HepG2 (cell line): ENCODE measurements around the gene G6PC3. TPM values are rescaled to one million over a fixed set of nuclear protein-coding genes. Genes with fewer than 3 reads are reported as not detected.

Experiments used
- AGO1 ChIP-seq: fragments of 200-400 bp; formaldehyde crosslinking; IDR thresholded peaks from 2 replicates; pipeline ENCODE4 v1.6.1; 2017; ENCODE audit warnings: mild to moderate bottlenecking, low read depth, low read length, moderate library complexity; ENCODE audit not compliant: poor library complexity, severe bottlenecking
- ARHGAP35 ChIP-seq: sonication (generic); formaldehyde crosslinking; IDR thresholded peaks from 2 replicates; pipeline ENCODE4 v1.9.0; 2022; ENCODE audit warnings: mild to moderate bottlenecking, inconsistent platforms, moderate library complexity, missing genetic modification reagents, borderline replicate concordance
- FLYWCH1 ChIP-seq: sonication (generic); formaldehyde crosslinking; IDR thresholded peaks from 2 replicates; pipeline ENCODE4 v1.8.1; 2023; ENCODE audit warnings: mild to moderate bottlenecking, missing genetic modification reagents
- FOXA1 ChIP-seq, 2 experiments: fragments of 450-650 bp in 1 of 2; sonication (generic) in 1 of 2; formaldehyde crosslinking in 1 of 2; IDR thresholded peaks; 2 replicates each; pipeline versions ENCODE4 v1.4.0 to v1.6.1; 2016 to 2020; ENCODE audit warnings: missing genetic modification reagents in 1 of 2
- FOXJ3 ChIP-seq: sonication (generic); formaldehyde crosslinking; IDR thresholded peaks from 2 replicates; pipeline ENCODE4 v1.4.0; 2020; ENCODE audit warnings: missing genetic modification reagents, mild to moderate bottlenecking, borderline replicate concordance
- MAFK ChIP-seq, 2 experiments: IDR thresholded peaks in 1 of 2; conservative IDR thresholded peaks in 1 of 2; 2 replicates each; pipeline ENCODE4 v1.6.1; 2011; ENCODE audit warnings: improper control_type of control experiment in 2 of 2, low read length in 2 of 2
- SIN3A ChIP-seq: IDR thresholded peaks from 2 replicates; pipeline ENCODE4 v1.6.1; 2011; ENCODE audit warnings: low read depth, mild to moderate bottlenecking, control low read depth, low read length, borderline replicate concordance
- SNAPC4 ChIP-seq: sonication (generic); formaldehyde crosslinking; IDR thresholded peaks from 2 replicates; pipeline ENCODE4 v1.4.0; 2020; ENCODE audit warnings: mild to moderate bottlenecking, missing genetic modification reagents
- TAF15 ChIP-seq: fragments of 200-400 bp; formaldehyde crosslinking; IDR thresholded peaks from one replicate; pipeline ENCODE4 v1.6.1; 2018; ENCODE audit warnings: mild to moderate bottlenecking, low read depth, low read length; ENCODE audit not compliant: poor library complexity, severe bottlenecking
- TERF1 ChIP-seq: sonication (generic); formaldehyde crosslinking; IDR thresholded peaks from 2 replicates; pipeline ENCODE4 v1.8.0; 2022; ENCODE audit warnings: mild to moderate bottlenecking, missing genetic modification reagents, moderate library complexity
- TFE3 ChIP-seq: IDR thresholded peaks from 2 replicates; pipeline ENCODE4 v1.6.1; 2016
- ZC3H13 ChIP-seq: sonication (generic); formaldehyde crosslinking; IDR thresholded peaks from 2 replicates; pipeline ENCODE4 v1.8.1; 2023; ENCODE audit warnings: mild to moderate bottlenecking, missing genetic modification reagents, moderate library complexity
- ZNF253 ChIP-seq: sonication (generic); formaldehyde crosslinking; IDR thresholded peaks from 2 replicates; pipeline ENCODE4 v1.8.0; 2022; ENCODE audit warnings: mild to moderate bottlenecking, missing genetic modification reagents, borderline replicate concordance
- ZNF329 ChIP-seq: sonication (generic); formaldehyde crosslinking; IDR thresholded peaks from 2 replicates; pipeline ENCODE4 v1.9.0; 2021; ENCODE audit warnings: low read depth, mild to moderate bottlenecking, missing genetic modification reagents
- ZNF354B ChIP-seq: sonication (generic); formaldehyde crosslinking; IDR thresholded peaks from 2 replicates; pipeline ENCODE4 v1.8.0; 2022; ENCODE audit warnings: mild to moderate bottlenecking, missing genetic modification reagents
- ZNF430 ChIP-seq: sonication (generic); formaldehyde crosslinking; IDR thresholded peaks from 2 replicates; pipeline ENCODE4 v1.9.0; 2021; ENCODE audit warnings: mild to moderate bottlenecking, missing genetic modification reagents
- ZNF468 ChIP-seq: sonication (generic); formaldehyde crosslinking; IDR thresholded peaks from 2 replicates; pipeline ENCODE4 v1.8.0; 2022; ENCODE audit warnings: mild to moderate bottlenecking, moderate library complexity, missing genetic modification reagents
- ZNF530 ChIP-seq: sonication (generic); formaldehyde crosslinking; IDR thresholded peaks from 2 replicates; pipeline ENCODE4 v1.5.0; 2020; ENCODE audit warnings: low read depth, mild to moderate bottlenecking, missing genetic modification reagents
- ZNF549 ChIP-seq: sonication (generic); formaldehyde crosslinking; IDR thresholded peaks from 2 replicates; pipeline ENCODE4 v1.5.0; 2020; ENCODE audit warnings: missing genetic modification reagents
- ZNF704 ChIP-seq: sonication (generic); formaldehyde crosslinking; IDR thresholded peaks from 2 replicates; pipeline ENCODE4 v1.8.1; 2023; ENCODE audit warnings: mild to moderate bottlenecking, inconsistent platforms, moderate library complexity, missing genetic modification reagents, borderline replicate concordance
- polyA plus RNA-seq, 8 experiments: library from polyadenylated mRNA; depleted of rRNA in 3 of 8; stranded (reverse) in 7 of 8; unstranded in 1 of 8; fragments of >200 nt; fragmentation: Illumina TruSeq in 4 of 8; extraction: Trizol in 4 of 8; gene quantifications; 2 replicates each; pipeline versions ENCODE4 v1.2.1 to v1.2.3, GENCODE V29; 2011 to 2016; ENCODE audit warnings: low read depth in 4 of 8, missing spikeins in 1 of 8, mixed read lengths in 1 of 8; ENCODE audit not compliant: insufficient read depth in 1 of 8
- total RNA-seq, 5 experiments: library from RNA; depleted of rRNA; stranded (reverse); fragments of >200 nt; fragmentation: Illumina TruSeq; extraction: Trizol; gene quantifications; 2 replicates each; pipeline ENCODE4 v1.2.3, GENCODE V29; 2016; ENCODE audit warnings: low read depth in 1 of 5

G6PC3 gene
- total and polyA plus RNA-seq, 2 of the 13 experiments (the other 11 are each of a cell fraction or from before 2014, with no cell fraction given): 38.5 to 75.8 TPM

- TF ChIP-seq ZNF704 (CRISPR knock-in tag): 0 out of 2 replicates have a peak, but pooled peaks have one; percentile 26
- no peak for TF ChIP-seq ZC3H13 (CRISPR knock-in tag)
- no peak for TF ChIP-seq ZNF468
- TF ChIP-seq TFE3 (CRISPR knock-in tag): no peak
- TF ChIP-seq ZNF549 (CRISPR knock-in tag): no peak
- TF ChIP-seq ZNF530 (CRISPR knock-in tag): no peak
- no peak for TF ChIP-seq FOXJ3 (CRISPR knock-in tag)
- no peak for TF ChIP-seq ARHGAP35 (CRISPR knock-in tag)
- no peak for TF ChIP-seq ZNF430 (CRISPR knock-in tag)
- no peak for TF ChIP-seq FLYWCH1 (CRISPR knock-in tag)
- TF ChIP-seq ZNF329 (CRISPR knock-in tag): no peak
- no peak for TF ChIP-seq TAF15
- no peak for TF ChIP-seq SIN3A
- no peak for TF ChIP-seq SNAPC4
- TF ChIP-seq ZNF354B (CRISPR knock-in tag): no peak
- no peak for TF ChIP-seq MAFK (conservative IDR thresholded peaks at IDR 0.05 in 1 of 2, IDR thresholded peaks at IDR 0.05 in 1 of 2; ENCODE audit: low read length in 2 of 2)
- TF ChIP-seq AGO1: no peak
- TF ChIP-seq FOXA1 (IDR thresholded peaks at IDR 0.05): no peak
- TF ChIP-seq FOXA1 (CRISPR knock-in tag; IDR thresholded peaks at IDR 0.05): no peak
- 0 out of 2 replicates have a peak, but pooled peaks have one; percentile 43 for TF ChIP-seq ZNF253 (CRISPR knock-in tag)
- TF ChIP-seq TERF1 (CRISPR knock-in tag): no peak
These were observed 51.7 kb downstream of the G6PC3 start (continued) for GRCh38 chr17:44121997-44122815.
